Neural cell (in vitro differentiated cells): ENCODE measurements around the gene TBL1X. TPM values are rescaled to one million over a fixed set of nuclear protein-coding genes. Genes with fewer than 3 reads are reported as not detected.

Experiments
- H2AFZ ChIP-seq: fragments of 200-600, 300-800 bp; sonication (generic), shearing (Covaris generic); 2 replicates; pipeline ENCODE4 v1.6.0; 2014; ENCODE audit warnings: low read depth, mild to moderate bottlenecking, antibody characterized with exemption, low read length, moderate library complexity
- H3F3A ChIP-seq: fragments of 200-600 bp; shearing (Covaris generic); 2 replicates; pipeline ENCODE4 v1.6.1; 2016; ENCODE audit warnings: mild to moderate bottlenecking, moderate library complexity, mixed read lengths, antibody characterized with exemption, low read length; ENCODE audit not compliant: insufficient read depth, poor library complexity, severe bottlenecking
- H3K27ac ChIP-seq: fragments of 200-600, 300-800 bp; sonication (generic), shearing (Covaris generic); 2 replicates; pipeline ENCODE4 v1.5.1; 2014; ENCODE audit warnings: mild to moderate bottlenecking, low read length, moderate library complexity
- H3K27me3 ChIP-seq: fragments of 300-800, 200-600 bp; sonication (generic), shearing (Covaris generic); 2 replicates; pipeline ENCODE4 v1.6.0; 2014; ENCODE audit warnings: mild to moderate bottlenecking, low read depth, low read length, moderate library complexity; ENCODE audit not compliant: insufficient read depth
- H3K36me3 ChIP-seq: fragments of 300-800, 200-600 bp; sonication (generic), shearing (Covaris generic); 2 replicates; pipeline ENCODE4 v1.5.1; 2014; ENCODE audit warnings: mild to moderate bottlenecking, antibody characterized with exemption, low read length, moderate library complexity; ENCODE audit not compliant: insufficient read depth
- H3K4me2 ChIP-seq: fragments of 300-800, 200-600 bp; sonication (generic), shearing (Covaris generic); 2 replicates; pipeline ENCODE4 v1.6.0; 2014; ENCODE audit warnings: mild to moderate bottlenecking, low read length
- H3K4me3 ChIP-seq: fragments of 300-800, 200-600 bp; sonication (generic), shearing (Covaris generic); 2 replicates; pipeline ENCODE4 v1.5.1; 2014; ENCODE audit warnings: mild to moderate bottlenecking, low read length, moderate library complexity
- H3K79me2 ChIP-seq: fragments of 200-600 bp; shearing (Covaris generic); replicated peaks from 2 replicates; pipeline ENCODE4 v1.6.0; 2014; ENCODE audit warnings: mild to moderate bottlenecking, low read length, moderate library complexity; ENCODE audit not compliant: insufficient read depth
- H3K9ac ChIP-seq: fragments of 300-800, 200-600 bp; sonication (generic), shearing (Covaris generic); 2 replicates; pipeline ENCODE4 v1.6.1; 2016; ENCODE audit warnings: mild to moderate bottlenecking, low read length, mixed read lengths
- H3K9me2 ChIP-seq: fragments of 200-600 bp; shearing (Covaris generic); 2 replicates; pipeline ENCODE4 v1.6.1; 2016; ENCODE audit warnings: mild to moderate bottlenecking, low read length, mixed read lengths; ENCODE audit not compliant: insufficient read depth
- H3K9me3 ChIP-seq: fragments of 200-600, 300-800 bp; sonication (generic), shearing (Covaris generic); 2 replicates; pipeline ENCODE4 v1.6.1; 2016; ENCODE audit warnings: mild to moderate bottlenecking, mixed run types, low read length, moderate library complexity, mixed read lengths
- H4K20me1 ChIP-seq: fragments of 200-600 bp; shearing (Covaris generic); 2 replicates; pipeline ENCODE4 v1.6.1; 2016; ENCODE audit warnings: mild to moderate bottlenecking, mixed run types; ENCODE audit not compliant: insufficient read depth
- EP300 ChIP-seq: fragments of 450-650 bp; conservative IDR thresholded peaks from 2 replicates; pipeline ENCODE4 v1.6.1; 2014; ENCODE audit warnings: antibody characterized with exemption, mild to moderate bottlenecking, moderate library complexity; ENCODE audit not compliant: poor library complexity, severe bottlenecking
- EZH2 ChIP-seq: fragments of 200-600, 300-800 bp; shearing (Covaris generic), sonication (generic); IDR thresholded peaks from 2 replicates; pipeline ENCODE4 v1.6.1; 2014; ENCODE audit warnings: antibody characterized with exemption, low read length, borderline replicate concordance, mild to moderate bottlenecking; ENCODE audit not compliant: insufficient read depth, poor library complexity, severe bottlenecking
- MXI1 ChIP-seq: fragments of 450-650 bp; conservative IDR thresholded peaks from 2 replicates; pipeline ENCODE4 v1.6.1; 2014; ENCODE audit warnings: antibody characterized with exemption, mild to moderate bottlenecking; ENCODE audit not compliant: poor library complexity, severe bottlenecking
- POLR2AphosphoS5 ChIP-seq: IDR thresholded peaks from 2 replicates; pipeline ENCODE4 v1.6.1; 2012
- RAD21 ChIP-seq: fragments of 450-650 bp; conservative IDR thresholded peaks from 2 replicates; pipeline ENCODE4 v1.6.1; 2014; ENCODE audit warnings: antibody characterized with exemption, mild to moderate bottlenecking, moderate library complexity
- SMC3 ChIP-seq: fragments of 450-650 bp; conservative IDR thresholded peaks from 2 replicates; pipeline ENCODE4 v1.6.1; 2014; ENCODE audit warnings: antibody characterized with exemption, mild to moderate bottlenecking, moderate library complexity; ENCODE audit not compliant: poor library complexity
- TAF1 ChIP-seq: IDR thresholded peaks from 2 replicates; pipeline ENCODE4 v1.6.1; 2012; ENCODE audit warnings: low read depth
- polyA plus RNA-seq: library from polyadenylated mRNA; depleted of rRNA; stranded (reverse); fragments of >200 nt; gene quantifications from 2 replicates; pipeline ENCODE4 v1.2.3, GENCODE V29; 2014
- TF ChIP-seq, protein P1 (sequence below): IDR thresholded peaks from 2 replicates; pipeline ENCODE4 v1.6.1; 2012; ENCODE audit warnings: borderline replicate concordance
- TF ChIP-seq, protein P2 (sequence below): fragments of 450-650 bp; IDR thresholded peaks from 2 replicates; pipeline ENCODE4 v1.5.1; 2014; ENCODE audit warnings: antibody characterized with exemption, mild to moderate bottlenecking, moderate library complexity; ENCODE audit not compliant: poor library complexity, severe bottlenecking

The TBL1X gene
- polyA plus RNA-seq, 1 donor from 2014 or later: 2.2 TPM

DNA sequence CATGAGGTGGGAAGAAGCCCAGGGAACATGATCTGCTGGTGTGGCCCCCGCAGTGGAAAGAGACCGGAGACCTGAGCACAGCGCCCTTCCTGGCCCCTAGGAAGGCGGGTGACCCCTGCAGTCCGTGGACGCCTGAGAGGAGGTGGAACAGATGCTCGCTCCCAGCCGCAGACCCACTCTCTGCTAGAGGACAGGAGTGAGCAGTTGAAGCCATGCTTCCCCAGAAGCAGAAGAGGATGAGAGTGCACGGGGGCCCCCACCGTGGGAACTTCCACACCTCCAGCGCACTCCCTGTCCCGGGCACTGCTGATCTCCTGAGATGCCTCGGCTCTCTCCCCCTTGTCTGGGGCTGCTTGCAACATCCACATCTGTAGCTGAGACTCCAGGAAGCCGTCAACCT is 238.5 kb downstream of the TBL1X start:
- Histone ChIP-seq H2AFZ (no peak overlapping the region), H3K9me2 (no peaks in the 10 kb centered on the region), H3K4me3 (no peak overlapping the region), H3K4me2 (no peak overlapping the region), H4K20me1 (no peaks in the 10 kb centered on the region), H3F3A (no peaks in the 10 kb centered on the region), H3K79me2 (no peaks in the 10 kb centered on the region), H3K9ac (no peak overlapping the region), H3K27me3 (no peaks in the 10 kb centered on the region), H3K9me3 (no peaks in the 10 kb centered on the region), H3K27ac (no peak overlapping the region), H3K36me3 (no peaks in the 10 kb centered on the region)
- no peak for TF ChIP-seq TAF1
- no peak for TF ChIP-seq EP300
- TF ChIP-seq SMC3: no peak

GRCh38 chrX:9704876-9705465 is 240.1 kb downstream of the TBL1X start:
- TF ChIP-seq POLR2AphosphoS5: no peak
- TF ChIP-seq EP300: no peak
- no peak for TF ChIP-seq TAF1
- no peak for TF ChIP-seq EZH2
- TF ChIP-seq, protein P1, sequence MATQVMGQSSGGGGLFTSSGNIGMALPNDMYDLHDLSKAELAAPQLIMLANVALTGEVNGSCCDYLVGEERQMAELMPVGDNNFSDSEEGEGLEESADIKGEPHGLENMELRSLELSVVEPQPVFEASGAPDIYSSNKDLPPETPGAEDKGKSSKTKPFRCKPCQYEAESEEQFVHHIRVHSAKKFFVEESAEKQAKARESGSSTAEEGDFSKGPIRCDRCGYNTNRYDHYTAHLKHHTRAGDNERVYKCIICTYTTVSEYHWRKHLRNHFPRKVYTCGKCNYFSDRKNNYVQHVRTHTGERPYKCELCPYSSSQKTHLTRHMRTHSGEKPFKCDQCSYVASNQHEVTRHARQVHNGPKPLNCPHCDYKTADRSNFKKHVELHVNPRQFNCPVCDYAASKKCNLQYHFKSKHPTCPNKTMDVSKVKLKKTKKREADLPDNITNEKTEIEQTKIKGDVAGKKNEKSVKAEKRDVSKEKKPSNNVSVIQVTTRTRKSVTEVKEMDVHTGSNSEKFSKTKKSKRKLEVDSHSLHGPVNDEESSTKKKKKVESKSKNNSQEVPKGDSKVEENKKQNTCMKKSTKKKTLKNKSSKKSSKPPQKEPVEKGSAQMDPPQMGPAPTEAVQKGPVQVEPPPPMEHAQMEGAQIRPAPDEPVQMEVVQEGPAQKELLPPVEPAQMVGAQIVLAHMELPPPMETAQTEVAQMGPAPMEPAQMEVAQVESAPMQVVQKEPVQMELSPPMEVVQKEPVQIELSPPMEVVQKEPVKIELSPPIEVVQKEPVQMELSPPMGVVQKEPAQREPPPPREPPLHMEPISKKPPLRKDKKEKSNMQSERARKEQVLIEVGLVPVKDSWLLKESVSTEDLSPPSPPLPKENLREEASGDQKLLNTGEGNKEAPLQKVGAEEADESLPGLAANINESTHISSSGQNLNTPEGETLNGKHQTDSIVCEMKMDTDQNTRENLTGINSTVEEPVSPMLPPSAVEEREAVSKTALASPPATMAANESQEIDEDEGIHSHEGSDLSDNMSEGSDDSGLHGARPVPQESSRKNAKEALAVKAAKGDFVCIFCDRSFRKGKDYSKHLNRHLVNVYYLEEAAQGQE: no peak
- TF ChIP-seq, protein P2, sequence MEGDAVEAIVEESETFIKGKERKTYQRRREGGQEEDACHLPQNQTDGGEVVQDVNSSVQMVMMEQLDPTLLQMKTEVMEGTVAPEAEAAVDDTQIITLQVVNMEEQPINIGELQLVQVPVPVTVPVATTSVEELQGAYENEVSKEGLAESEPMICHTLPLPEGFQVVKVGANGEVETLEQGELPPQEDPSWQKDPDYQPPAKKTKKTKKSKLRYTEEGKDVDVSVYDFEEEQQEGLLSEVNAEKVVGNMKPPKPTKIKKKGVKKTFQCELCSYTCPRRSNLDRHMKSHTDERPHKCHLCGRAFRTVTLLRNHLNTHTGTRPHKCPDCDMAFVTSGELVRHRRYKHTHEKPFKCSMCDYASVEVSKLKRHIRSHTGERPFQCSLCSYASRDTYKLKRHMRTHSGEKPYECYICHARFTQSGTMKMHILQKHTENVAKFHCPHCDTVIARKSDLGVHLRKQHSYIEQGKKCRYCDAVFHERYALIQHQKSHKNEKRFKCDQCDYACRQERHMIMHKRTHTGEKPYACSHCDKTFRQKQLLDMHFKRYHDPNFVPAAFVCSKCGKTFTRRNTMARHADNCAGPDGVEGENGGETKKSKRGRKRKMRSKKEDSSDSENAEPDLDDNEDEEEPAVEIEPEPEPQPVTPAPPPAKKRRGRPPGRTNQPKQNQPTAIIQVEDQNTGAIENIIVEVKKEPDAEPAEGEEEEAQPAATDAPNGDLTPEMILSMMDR: no peak
- TF ChIP-seq MXI1: no peak
- no peak for TF ChIP-seq SMC3
- no peak for TF ChIP-seq RAD21

GRCh38 chrX:9706421-9706820 is 241.6 kb downstream of the TBL1X start:
- H2AFZ ChIP-seq: no peak overlapping the region
- H3K79me2 ChIP-seq: no peaks in the 10 kb centered on the region
- no peak for TF ChIP-seq EZH2
- no peak for TF ChIP-seq RAD21
- TF ChIP-seq, protein P1: no peak
- TF ChIP-seq TAF1: no peak
- no peaks in the 10 kb centered on the region for H3K9me2 ChIP-seq
- no peaks in the 10 kb centered on the region for H3K36me3 ChIP-seq
- no peak overlapping the region for H3K4me3 ChIP-seq
- H4K20me1 ChIP-seq: no peaks in the 10 kb centered on the region
- no peak overlapping the region for H3K4me2 ChIP-seq
- H3F3A ChIP-seq: no peaks in the 10 kb centered on the region
- H3K27ac ChIP-seq: no peak overlapping the region
- no peaks in the 10 kb centered on the region for H3K9me3 ChIP-seq
- H3K27me3 ChIP-seq: no peaks in the 10 kb centered on the region
- H3K9ac ChIP-seq: no peak overlapping the region

More at GRCh38 chrX:9704876-9705465, 240.1 kb downstream of the TBL1X start:
- Histone ChIP-seq H3K27me3 (no peaks in the 10 kb centered on the region), H3K9me2 (no peaks in the 10 kb centered on the region), H3K9me3 (no peaks in the 10 kb centered on the region), H3K27ac (no peak overlapping the region), H3K9ac (no peak overlapping the region), H4K20me1 (no peaks in the 10 kb centered on the region), H3K36me3 (no peaks in the 10 kb centered on the region), H3F3A (no peaks in the 10 kb centered on the region), H3K4me2 (no peak overlapping the region), H2AFZ (no peak overlapping the region), H3K79me2 (no peaks in the 10 kb centered on the region), H3K4me3 (no peak overlapping the region)
